ENCODE measurements around the gene TREX2. TPM values are rescaled to one million over a fixed set of nuclear protein-coding genes. Genes with fewer than 3 reads are reported as not detected.

The TREX2 gene
- total and polyA plus RNA-seq, 9 donors, result 0.35 to 2.3 (median 0.77) TPM; not detected in 2

- intact Hi-C loops (cut with DNase I), result no loop called here
- no peaks in the 10 kb centered on the region for H3K27me3 ChIP-seq
These were observed 25.9 kb upstream of the TREX2 start for GRCh38 chrX:153471663-153472280.

GRCh38 chrX:153470411-153471363 lies 24.8 kb upstream of the TREX2 start, which contains the start of gene HAUS7:
TSS of gene HAUS7 (minus strand) at chrX:153470576. CDS start at chrX:153470557, 19 bp downstream.
- H3K4me1 ChIP-seq (ENCODE audit: insufficient read depth), result peaks cover 4% of the 10 kb centered on the region
- H3K27me3 ChIP-seq, result no peaks in the 10 kb centered on the region
- H3K27ac ChIP-seq, result peak within 1 kb of the TSS in 1 of 2 donors; percentile 57
- TF ChIP-seq EP300 (IDR thresholded peaks at IDR 0.05) (no peak), POLR2A (IDR thresholded peaks at IDR 0.05) (peak; percentile 51), CTCF (IDR thresholded peaks at IDR 0.05) (peak; percentile 49 to 66 (median 49))
- peak; percentile 83 to 92 (median 92) for DNase-seq
- H3K36me3 ChIP-seq, result no peaks in the 10 kb centered on the region
- intact Hi-C loops (cut with DNase I), result no loop called here
- H3K9me3 ChIP-seq, result no peaks in the 10 kb centered on the region
- 28 to 48% (median 47%) methylated on average over 63 to 70 of the region's 70 CpGs for WGBS, 3 donors
- H3K4me3 ChIP-seq, result peak within 1 kb of the TSS; percentile 69

More at GRCh38 chrX:153471663-153472280, 25.9 kb upstream of the TREX2 start:
- Histone ChIP-seq H3K36me3 (no peaks in the 10 kb centered on the region), H3K9me3 (no peaks in the 10 kb centered on the region), H3K4me3 (no peak overlapping the region), H3K4me1 (ENCODE audit: insufficient read depth) (peaks cover 7% of the 10 kb centered on the region), H3K27ac (peak overlapping the region in 1 of 2 donors; percentile 57)
- 45 to 52% (median 52%) methylated on average over 11 of the region's 11 CpGs for WGBS, 3 donors
- no peak for DNase-seq
- TF ChIP-seq POLR2A (IDR thresholded peaks at IDR 0.05) (no peak), EP300 (IDR thresholded peaks at IDR 0.05) (no peak), CTCF (IDR thresholded peaks at IDR 0.05) (no peak)

- Histone ChIP-seq H3K27ac (no peak overlapping the region), H3K4me3 (peak overlapping the region; percentile 69), H3K36me3 (no peaks in the 10 kb centered on the region), H3K27me3 (no peaks in the 10 kb centered on the region), H3K4me1 (ENCODE audit: insufficient read depth) (peaks cover 4% of the 10 kb centered on the region), H3K9me3 (no peaks in the 10 kb centered on the region)
- intact Hi-C loops (cut with DNase I), result no loop called here
- peak in 1 of 5 donors; percentile 33 for DNase-seq
- peak in 1 of 3 donors; percentile 16 for TF ChIP-seq CTCF (IDR thresholded peaks at IDR 0.05)
- TF ChIP-seq POLR2A (IDR thresholded peaks at IDR 0.05), result no peak
- WGBS, 3 donors, result 23 to 39% (median 30%) methylated on average over 26 to 32 of the region's 32 CpGs
These were observed 24.1 kb upstream of the TREX2 start for GRCh38 chrX:153469811-153470410.

GRCh38 chrX:153468008-153468580 lies 22.2 kb upstream of the TREX2 start:
- H3K9me3 ChIP-seq, result no peaks in the 10 kb centered on the region
- H3K27me3 ChIP-seq, result no peaks in the 10 kb centered on the region
- intact Hi-C loops (cut with DNase I), result no loop called here
- H3K4me1 ChIP-seq (ENCODE audit: insufficient read depth), result peaks cover 4% of the 10 kb centered on the region
- H3K4me3 ChIP-seq, result no peak overlapping the region
- no peak overlapping the region for H3K27ac ChIP-seq
- WGBS, 3 donors, result 40 to 51% (median 51%) methylated on average over 11 to 12 of the region's 12 CpGs
- no peaks in the 10 kb centered on the region for H3K36me3 ChIP-seq
- no peak for TF ChIP-seq CTCF (IDR thresholded peaks at IDR 0.05)
- DNase-seq, result no peak

Measured in ovary (tissue), 9 donors.